Measurements from ENCODE around the gene CCSER2.

GRCh38 chr10:84424731-84425167 is 96.4 kb downstream of the CCSER2 start:
- TF ChIP-seq CTCF (optimal IDR thresholded peaks at IDR 0.05 in 1 of 3, IDR thresholded peaks at IDR 0.05 in 1 of 3, conservative IDR thresholded peaks at IDR 0.05 in 1 of 3; ENCODE audit: extremely low read depth in 1 of 3, insufficient read depth in 2 of 3, low read length in 3 of 3) (no peak), EZH2 (IDR thresholded peaks at IDR 0.05; ENCODE audit: low read length) (no peak)
